ENCODE results near the gene PIGU.

GRCh38 chr20:34544109-34544796 is 132.6 kb downstream of the PIGU start:
- no peak for TF ChIP-seq CTCF (IDR thresholded peaks at IDR 0.05)
- TF ChIP-seq POLR2A (IDR thresholded peaks at IDR 0.05) = no peak
